Glomerular endothelial cell (primary cell): ENCODE measurements around the gene PHYHIPL. TPM values are rescaled to one million over a fixed set of nuclear protein-coding genes. Genes with fewer than 3 reads are reported as not detected.

ENCODE experiments used
- DNase-seq: peaks from one replicate; pipeline ENCODE4 v3.0.0-alpha.2; 2011; ENCODE audit warnings: low read depth, low spot score; ENCODE audit errors: extremely low read depth
- total RNA-seq: library from RNA; depleted of rRNA; stranded (reverse); fragments of >200 nt; gene quantifications from 2 replicates; pipeline ENCODE4 v1.2.3, GENCODE V29; 2015

Gene PHYHIPL
- total RNA-seq, 1 donor from 2014 or later, result not detected

GRCh38 chr10:59287587-59288255 lies 111.3 kb downstream of the PHYHIPL start:
- no peak for DNase-seq

- no peak for DNase-seq
Observed at GRCh38 chr10:59289853-59290252, 113.4 kb downstream of the PHYHIPL start.

GRCh38 chr10:59290448-59290847 lies 114.0 kb downstream of the PHYHIPL start:
- no peak for DNase-seq

Other genes starting within 250 kb of the PHYHIPL start
- gene FAM13C, start 185.9 kb downstream of the PHYHIPL start, total RNA-seq, result 1.7 and 6.5 TPM in 2 replicates